ENCODE results near the gene PLXNA4.

Gene PLXNA4

DNA sequence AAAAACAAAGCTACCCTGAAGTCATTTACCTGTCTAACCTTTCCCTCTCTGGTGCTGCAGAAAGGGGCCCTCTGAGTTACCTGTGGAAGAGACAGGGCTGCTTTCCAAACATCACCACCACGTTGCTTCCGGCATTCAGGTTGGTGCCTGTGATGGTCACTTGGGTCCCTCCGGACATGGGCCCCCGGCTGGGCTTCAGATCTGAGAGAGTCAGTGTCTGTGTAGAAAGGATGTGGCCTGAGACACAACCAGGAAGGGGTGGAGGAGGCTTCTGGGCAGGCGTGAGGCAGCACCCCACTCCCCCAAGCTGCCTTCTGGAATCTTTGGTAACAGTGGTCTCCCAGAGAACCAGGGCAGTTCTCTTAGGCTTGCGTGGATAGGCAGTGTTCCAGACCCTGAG lies 388.9 kb downstream of the PLXNA4 start:
- no peaks in the 10 kb centered on the region for H3K36me3 ChIP-seq (ENCODE audit: insufficient read depth, low read length)
- H3F3A ChIP-seq (ENCODE audit: insufficient read depth, low read length), result no peaks in the 10 kb centered on the region
- no peaks in the 10 kb centered on the region for H4K20me1 ChIP-seq (ENCODE audit: insufficient read depth, low read length)
- H3K27me3 ChIP-seq (ENCODE audit: insufficient read depth, low read length), result no peaks in the 10 kb centered on the region
- no peak overlapping the region for H3K27ac ChIP-seq (ENCODE audit: low read depth, low read length, poor library complexity, severe bottlenecking)
- H3K79me2 ChIP-seq (ENCODE audit: insufficient read depth, low read length), result no peaks in the 10 kb centered on the region
- no peaks in the 10 kb centered on the region for H3K9me2 ChIP-seq (ENCODE audit: low read depth, low read length)
- H3K9ac ChIP-seq (ENCODE audit: low read length), result no peak overlapping the region
- no peak overlapping the region for H3K4me2 ChIP-seq (ENCODE audit: low read length)
- H3K4me3 ChIP-seq (ENCODE audit: low read depth, low read length, poor library complexity, severe bottlenecking), result no peak overlapping the region
- H3K9me3 ChIP-seq (ENCODE audit: low read length), result no peaks in the 10 kb centered on the region
- TF ChIP-seq, protein P1, sequence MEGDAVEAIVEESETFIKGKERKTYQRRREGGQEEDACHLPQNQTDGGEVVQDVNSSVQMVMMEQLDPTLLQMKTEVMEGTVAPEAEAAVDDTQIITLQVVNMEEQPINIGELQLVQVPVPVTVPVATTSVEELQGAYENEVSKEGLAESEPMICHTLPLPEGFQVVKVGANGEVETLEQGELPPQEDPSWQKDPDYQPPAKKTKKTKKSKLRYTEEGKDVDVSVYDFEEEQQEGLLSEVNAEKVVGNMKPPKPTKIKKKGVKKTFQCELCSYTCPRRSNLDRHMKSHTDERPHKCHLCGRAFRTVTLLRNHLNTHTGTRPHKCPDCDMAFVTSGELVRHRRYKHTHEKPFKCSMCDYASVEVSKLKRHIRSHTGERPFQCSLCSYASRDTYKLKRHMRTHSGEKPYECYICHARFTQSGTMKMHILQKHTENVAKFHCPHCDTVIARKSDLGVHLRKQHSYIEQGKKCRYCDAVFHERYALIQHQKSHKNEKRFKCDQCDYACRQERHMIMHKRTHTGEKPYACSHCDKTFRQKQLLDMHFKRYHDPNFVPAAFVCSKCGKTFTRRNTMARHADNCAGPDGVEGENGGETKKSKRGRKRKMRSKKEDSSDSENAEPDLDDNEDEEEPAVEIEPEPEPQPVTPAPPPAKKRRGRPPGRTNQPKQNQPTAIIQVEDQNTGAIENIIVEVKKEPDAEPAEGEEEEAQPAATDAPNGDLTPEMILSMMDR (IDR thresholded peaks at IDR 0.05; ENCODE audit: low read length), result no peak
- TF ChIP-seq EZH2 (IDR thresholded peaks at IDR 0.05; ENCODE audit: borderline replicate concordance, low read length), result no peak
- no peaks in the 10 kb centered on the region for H3K4me1 ChIP-seq (ENCODE audit: insufficient read depth, low read length, severe bottlenecking)
- H2AFZ ChIP-seq (ENCODE audit: low read length), result no peak overlapping the region

GRCh38 chr7:132185150-132185549 lies 391.1 kb downstream of the PLXNA4 start:
- Histone ChIP-seq H3K9me2 (ENCODE audit: low read depth, low read length) (no peaks in the 10 kb centered on the region), H3K4me2 (ENCODE audit: low read length) (no peak overlapping the region), H3K79me2 (ENCODE audit: insufficient read depth, low read length) (no peaks in the 10 kb centered on the region), H3K27me3 (ENCODE audit: insufficient read depth, low read length) (no peaks in the 10 kb centered on the region), H3K9ac (ENCODE audit: low read length) (no peak overlapping the region), H4K20me1 (ENCODE audit: insufficient read depth, low read length) (no peaks in the 10 kb centered on the region), H3K36me3 (ENCODE audit: insufficient read depth, low read length) (no peaks in the 10 kb centered on the region), H3K4me1 (ENCODE audit: insufficient read depth, low read length, severe bottlenecking) (no peaks in the 10 kb centered on the region), H3K4me3 (ENCODE audit: low read depth, low read length, poor library complexity, severe bottlenecking) (no peak overlapping the region), H2AFZ (ENCODE audit: low read length) (no peak overlapping the region), H3F3A (ENCODE audit: insufficient read depth, low read length) (no peaks in the 10 kb centered on the region), H3K27ac (ENCODE audit: low read depth, low read length, poor library complexity, severe bottlenecking) (no peak overlapping the region), H3K9me3 (ENCODE audit: low read length) (no peaks in the 10 kb centered on the region)
- TF ChIP-seq EZH2 (IDR thresholded peaks at IDR 0.05; ENCODE audit: borderline replicate concordance, low read length), result no peak
- TF ChIP-seq, protein P1 (IDR thresholded peaks at IDR 0.05; ENCODE audit: low read length), result no peak

- Histone ChIP-seq H4K20me1 (ENCODE audit: insufficient read depth, low read length) (no peaks in the 10 kb centered on the region), H3F3A (ENCODE audit: insufficient read depth, low read length) (no peaks in the 10 kb centered on the region), H3K9me2 (ENCODE audit: low read depth, low read length) (no peaks in the 10 kb centered on the region), H3K4me3 (ENCODE audit: low read depth, low read length, poor library complexity, severe bottlenecking) (no peak overlapping the region), H3K4me2 (ENCODE audit: low read length) (no peak overlapping the region), H2AFZ (ENCODE audit: low read length) (no peak overlapping the region), H3K9ac (ENCODE audit: low read length) (no peak overlapping the region), H3K36me3 (ENCODE audit: insufficient read depth, low read length) (no peaks in the 10 kb centered on the region), H3K4me1 (ENCODE audit: insufficient read depth, low read length, severe bottlenecking) (no peaks in the 10 kb centered on the region), H3K79me2 (ENCODE audit: insufficient read depth, low read length) (no peaks in the 10 kb centered on the region), H3K9me3 (ENCODE audit: low read length) (no peaks in the 10 kb centered on the region), H3K27me3 (ENCODE audit: insufficient read depth, low read length) (no peaks in the 10 kb centered on the region), H3K27ac (ENCODE audit: low read depth, low read length, poor library complexity, severe bottlenecking) (no peak overlapping the region)
- no peak for TF ChIP-seq EZH2 (IDR thresholded peaks at IDR 0.05; ENCODE audit: borderline replicate concordance, low read length)
- TF ChIP-seq, protein P1 (IDR thresholded peaks at IDR 0.05; ENCODE audit: low read length), result no peak
Observed at GRCh38 chr7:132183781-132184380, 392.4 kb downstream of the PLXNA4 start.
